Pancreas (tissue), 10 donors: ENCODE measurements around the gene IL17RA. TPM values are rescaled to one million over a fixed set of nuclear protein-coding genes. Genes with fewer than 3 reads are reported as not detected.
A peak's percentile ranks its signal among the peaks of the same experiment; 100 is the strongest.

ENCODE experiments used
- ATAC-seq, 4 donors: fragments of 200-7000 bp; cut with Tn5 transposase; one replicate each; pipeline versions ENCODE4 v1.8.0 to v1.9.1; 2020; ENCODE audit warnings: mild to moderate bottlenecking in 4 of 4, moderate library complexity in 4 of 4
- DNase-seq, 6 donors: peaks; one replicate each; pipeline ENCODE4 v3.0.0-alpha.2; 2020
- FAIRE-seq: peaks from 2 replicates; lab custom pipeline; 2012; peaks lifted over from hg19 to GRCh38; lab: Jason Lieb, UNC
- H3K27ac ChIP-seq, 4 donors: fragments of 200-600 bp; sonication (generic); 1 replicate in 3 of 4; 2 replicates in 1 of 4; pipeline versions ENCODE4 v1.5.0 to v1.8.0; 2020
- H3K27me3 ChIP-seq, 4 donors: fragments of 200-600 bp; one replicate each; pipeline ENCODE4 v1.8.0; 2021
- H3K36me3 ChIP-seq, 3 donors: fragments of 200-600 bp; sonication (generic) in 1 of 3; one replicate each; pipeline versions ENCODE4 v1.5.0 to v1.8.0; 2020 to 2021
- H3K4me1 ChIP-seq, 3 donors: fragments of 200-600 bp; one replicate each; pipeline ENCODE4 v1.8.0; 2021
- H3K4me3 ChIP-seq, 4 donors: fragments of 200-600 bp; sonication (generic) in 2 of 4; one replicate each; pipeline versions ENCODE4 v1.5.0 to v1.8.0; 2020 to 2021
- H3K9me3 ChIP-seq, 4 donors: fragments of 200-600 bp; one replicate each; pipeline ENCODE4 v1.8.0; 2021
- WGBS, 2 donors: extraction: QIAGEN DNeasy Blood & Tissue Kit; methylation state at CpG; one replicate each; pipeline ENCODE4 v1.1.7; 2013; 5-methylcytosine and 5-hydroxymethylcytosine counted together
- intact Hi-C, 3 donors: fragments of 100-400 bp; cut with DNase I; formaldehyde crosslinking; loops; one replicate each; pipeline versions ENCODE4 v1.11.1 to v1.14.2; 2022
- polyA plus RNA-seq, 2 donors: library from polyadenylated mRNA; stranded (reverse); fragments of 200-250 nt; gene quantifications; one replicate each; pipeline ENCODE4 v1.2.3, GENCODE V29; 2013
- total RNA-seq, 6 donors: library from RNA; stranded (reverse); fragmentation: NEBNext Ultra II Directional in 4 of 6; extraction: Animal tissue kit (Norgen Biotek cat#: 25700) in 4 of 6; gene quantifications; one replicate each; pipeline versions ENCODE4 v1.2.1 to v1.2.4, GENCODE V29; 2021 to 2023
- TF ChIP-seq, protein P1 (sequence below), 4 donors: fragments of 200-600 bp; sonication (generic) in 3 of 4; IDR thresholded peaks; one replicate each; pipeline versions ENCODE4 v1.5.0 to v1.8.0; 2021; ENCODE audit warnings: antibody characterized with exemption in 4 of 4
- donor health status: healthy with polysubstance abuse.
- donor health status: DM: no; HTN: no; CAD: no; lungs with moderate emphysema.
- donor health status: DM: no; HTN: no; CAD: no.
- donor health status: control.
- donor health status: control.
- donor health status: Bipolar disorder and iron deficiency.
- donor health status: DM: yes; HTN: yes; CAD: no.
- donor health status: DM: no; HTN: no; CAD: no.
- donor health status: DM: no; HTN: no; CAD: no.
- donor health status: DM: yes; HTN: yes; CAD: no.

IL17RA gene
- total and polyA plus RNA-seq, 8 donors, result 3.8 to 17.0 (median 8.1) TPM

DNA sequence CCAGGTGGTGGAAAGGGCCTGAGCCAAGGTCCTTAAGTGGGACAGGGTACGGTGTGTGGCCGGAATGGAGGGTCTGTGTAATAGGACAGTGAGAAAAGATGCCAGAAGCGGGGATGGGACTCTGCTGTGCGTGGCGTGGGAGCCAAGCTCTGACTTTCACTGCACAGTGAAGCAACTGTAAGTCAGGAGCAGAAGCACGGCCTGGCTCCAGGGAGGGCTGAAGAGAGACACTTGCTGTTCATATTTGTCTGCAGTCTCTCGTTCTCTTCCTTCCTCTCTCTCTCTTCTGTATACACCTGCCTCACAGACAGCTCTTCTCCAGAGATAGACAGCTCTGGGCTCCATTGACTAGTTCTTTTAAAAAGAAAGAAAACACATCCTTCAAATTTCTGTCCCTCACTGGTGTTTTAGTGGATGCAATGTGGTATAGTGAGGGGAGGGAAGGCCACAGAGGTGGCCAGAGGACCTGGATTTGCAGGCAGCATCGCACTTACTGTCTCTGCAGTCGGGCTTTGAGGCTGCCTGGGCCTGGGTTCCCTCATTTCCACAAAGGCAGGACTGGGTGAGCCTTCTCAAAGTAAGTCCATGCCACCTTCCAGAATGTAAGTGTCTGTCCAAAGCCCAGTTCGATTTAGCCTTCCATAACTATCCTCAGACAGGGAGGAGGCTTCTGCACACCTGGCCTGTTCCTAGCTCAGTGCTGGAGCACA, 2.1 kb downstream of the IL17RA start:
- no peak for FAIRE-seq

GRCh38 chr22:17087498-17088131, 2.8 kb downstream of the IL17RA start:
- H3K36me3 ChIP-seq, result no peaks in the 10 kb centered on the region
- TF ChIP-seq, protein P1, sequence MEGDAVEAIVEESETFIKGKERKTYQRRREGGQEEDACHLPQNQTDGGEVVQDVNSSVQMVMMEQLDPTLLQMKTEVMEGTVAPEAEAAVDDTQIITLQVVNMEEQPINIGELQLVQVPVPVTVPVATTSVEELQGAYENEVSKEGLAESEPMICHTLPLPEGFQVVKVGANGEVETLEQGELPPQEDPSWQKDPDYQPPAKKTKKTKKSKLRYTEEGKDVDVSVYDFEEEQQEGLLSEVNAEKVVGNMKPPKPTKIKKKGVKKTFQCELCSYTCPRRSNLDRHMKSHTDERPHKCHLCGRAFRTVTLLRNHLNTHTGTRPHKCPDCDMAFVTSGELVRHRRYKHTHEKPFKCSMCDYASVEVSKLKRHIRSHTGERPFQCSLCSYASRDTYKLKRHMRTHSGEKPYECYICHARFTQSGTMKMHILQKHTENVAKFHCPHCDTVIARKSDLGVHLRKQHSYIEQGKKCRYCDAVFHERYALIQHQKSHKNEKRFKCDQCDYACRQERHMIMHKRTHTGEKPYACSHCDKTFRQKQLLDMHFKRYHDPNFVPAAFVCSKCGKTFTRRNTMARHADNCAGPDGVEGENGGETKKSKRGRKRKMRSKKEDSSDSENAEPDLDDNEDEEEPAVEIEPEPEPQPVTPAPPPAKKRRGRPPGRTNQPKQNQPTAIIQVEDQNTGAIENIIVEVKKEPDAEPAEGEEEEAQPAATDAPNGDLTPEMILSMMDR (IDR thresholded peaks at IDR 0.05), result no peak
- H3K27me3 ChIP-seq, result no peaks in the 10 kb centered on the region
- FAIRE-seq (no peak), ATAC-seq (no peak), DNase-seq (no peak)
- H3K9me3 ChIP-seq, result no peaks in the 10 kb centered on the region
- H3K4me1 ChIP-seq, result peaks cover 0 to 4% (median 0%) of the 10 kb centered on the region in 3 donors
- intact Hi-C loops, result loop anchor here in 1 of 3 donors (10.0 kb wide), 2 partner anchors 77 to 417 kb away; no protein-coding TSS in a partner anchor
- WGBS, 2 donors, result 68% methylated on average over 12 of the region's 12 CpGs
- H3K27ac ChIP-seq, result no peak overlapping the region
- H3K4me3 ChIP-seq, result peak overlapping the region in 1 of 4 donors; percentile 7

More for the DNA sequence above, 2.1 kb downstream of the IL17RA start:
- Histone ChIP-seq H3K36me3 (no peaks in the 10 kb centered on the region), H3K27ac (no peak overlapping the region), H3K4me3 (peak overlapping the region in 2 of 4 donors; percentile 0 to 99), H3K9me3 (no peaks in the 10 kb centered on the region), H3K4me1 (peaks cover 0 to 4% (median 0%) of the 10 kb centered on the region in 3 donors), H3K27me3 (no peaks in the 10 kb centered on the region)
- no peak for ATAC-seq
- intact Hi-C loops, result loop anchor here in 1 of 3 donors (10.0 kb wide), 2 partner anchors 78 to 418 kb away; no protein-coding TSS in a partner anchor
- WGBS, 2 donors, result 78 to 81% methylated on average over 10 of the region's 10 CpGs
- no peak for DNase-seq
- TF ChIP-seq, protein P1 (IDR thresholded peaks at IDR 0.05), result no peak

GRCh38 chr22:17090550-17090949, 5.8 kb downstream of the IL17RA start:
- H3K27ac ChIP-seq, result no peak overlapping the region
- no peak overlapping the region for H3K4me3 ChIP-seq
- H3K9me3 ChIP-seq, result no peaks in the 10 kb centered on the region
- no peaks in the 10 kb centered on the region for H3K27me3 ChIP-seq
- DNase-seq (no peak), FAIRE-seq (no peak), ATAC-seq (no peak)
- no peaks in the 10 kb centered on the region for H3K36me3 ChIP-seq
- intact Hi-C loops, result no loop called here
- TF ChIP-seq, protein P1 (IDR thresholded peaks at IDR 0.05), result no peak
- H3K4me1 ChIP-seq, result peaks cover 0 to 5% (median 4%) of the 10 kb centered on the region in 3 donors

- intact Hi-C loops, result no loop called here
- no peak for DNase-seq
- TF ChIP-seq, protein P1 (IDR thresholded peaks at IDR 0.05), result no peak
- Histone ChIP-seq H3K27ac (no peak overlapping the region), H3K4me1 (peaks cover 0 to 5% (median 0%) of the 10 kb centered on the region in 3 donors), H3K4me3 (no peak overlapping the region), H3K27me3 (no peaks in the 10 kb centered on the region), H3K9me3 (no peaks in the 10 kb centered on the region), H3K36me3 (no peaks in the 10 kb centered on the region)
- 68 to 77% methylated on average over 4 of the region's 4 CpGs for WGBS, 2 donors
- no peak for FAIRE-seq
- ATAC-seq, result no peak
Observed at GRCh38 chr22:17091851-17092250, 7.1 kb downstream of the IL17RA start.
